PFSK-1 (cell line): ENCODE data around the gene TMED1.

Source experiments
- POLR2AphosphoS5 ChIP-seq: IDR thresholded peaks from 2 replicates; pipeline ENCODE4 v1.6.1; 2012; ENCODE audit warnings: low read depth, mild to moderate bottlenecking, control low read depth, low read length, moderate library complexity
- SIN3A ChIP-seq: IDR thresholded peaks from 2 replicates; pipeline ENCODE4 v1.6.1; 2012; ENCODE audit warnings: mild to moderate bottlenecking, low read length, moderate library complexity, borderline replicate concordance; ENCODE audit not compliant: insufficient read depth
- TAF1 ChIP-seq: IDR thresholded peaks from 2 replicates; pipeline ENCODE4 v1.6.1; 2012; ENCODE audit warnings: low read length, control low read depth, borderline replicate concordance; ENCODE audit not compliant: insufficient read depth
- TF ChIP-seq, protein P1 (sequence below), 2 experiments: IDR thresholded peaks; 2 replicates each; pipeline versions ENCODE4 v1.6.1 to v1.8.0; 2011 to 2012; ENCODE audit warnings: low read depth in 2 of 2, low read length in 2 of 2, control low read depth in 1 of 2, inconsistent platforms in 1 of 2, mild to moderate bottlenecking in 1 of 2, moderate library complexity in 1 of 2; ENCODE audit not compliant: insufficient read depth in 1 of 2

DNA sequence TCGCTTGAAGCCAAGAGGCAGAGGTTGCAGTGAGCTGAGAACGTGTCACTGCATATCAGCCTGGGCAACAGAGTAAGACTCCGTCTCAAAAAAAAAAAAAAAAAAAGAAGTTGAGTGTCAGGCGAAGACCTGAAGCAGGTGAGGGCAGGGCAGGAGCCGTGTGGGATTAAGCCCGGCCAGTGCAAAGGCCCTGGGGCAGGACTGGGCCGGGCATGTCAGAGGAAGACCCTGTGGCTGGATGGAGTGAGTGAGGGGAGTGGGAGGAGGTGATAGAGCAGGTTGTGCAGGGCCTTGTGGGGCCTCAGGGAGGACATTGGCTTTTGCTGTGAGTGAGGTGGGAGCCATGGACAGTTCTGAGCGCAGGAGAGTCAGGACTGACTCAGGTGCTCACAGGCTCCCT is 47.9 kb downstream of the TMED1 start:
- TF ChIP-seq POLR2AphosphoS5 (no peak), TAF1 (no peak), SIN3A (no peak)
- TF ChIP-seq, protein P1, sequence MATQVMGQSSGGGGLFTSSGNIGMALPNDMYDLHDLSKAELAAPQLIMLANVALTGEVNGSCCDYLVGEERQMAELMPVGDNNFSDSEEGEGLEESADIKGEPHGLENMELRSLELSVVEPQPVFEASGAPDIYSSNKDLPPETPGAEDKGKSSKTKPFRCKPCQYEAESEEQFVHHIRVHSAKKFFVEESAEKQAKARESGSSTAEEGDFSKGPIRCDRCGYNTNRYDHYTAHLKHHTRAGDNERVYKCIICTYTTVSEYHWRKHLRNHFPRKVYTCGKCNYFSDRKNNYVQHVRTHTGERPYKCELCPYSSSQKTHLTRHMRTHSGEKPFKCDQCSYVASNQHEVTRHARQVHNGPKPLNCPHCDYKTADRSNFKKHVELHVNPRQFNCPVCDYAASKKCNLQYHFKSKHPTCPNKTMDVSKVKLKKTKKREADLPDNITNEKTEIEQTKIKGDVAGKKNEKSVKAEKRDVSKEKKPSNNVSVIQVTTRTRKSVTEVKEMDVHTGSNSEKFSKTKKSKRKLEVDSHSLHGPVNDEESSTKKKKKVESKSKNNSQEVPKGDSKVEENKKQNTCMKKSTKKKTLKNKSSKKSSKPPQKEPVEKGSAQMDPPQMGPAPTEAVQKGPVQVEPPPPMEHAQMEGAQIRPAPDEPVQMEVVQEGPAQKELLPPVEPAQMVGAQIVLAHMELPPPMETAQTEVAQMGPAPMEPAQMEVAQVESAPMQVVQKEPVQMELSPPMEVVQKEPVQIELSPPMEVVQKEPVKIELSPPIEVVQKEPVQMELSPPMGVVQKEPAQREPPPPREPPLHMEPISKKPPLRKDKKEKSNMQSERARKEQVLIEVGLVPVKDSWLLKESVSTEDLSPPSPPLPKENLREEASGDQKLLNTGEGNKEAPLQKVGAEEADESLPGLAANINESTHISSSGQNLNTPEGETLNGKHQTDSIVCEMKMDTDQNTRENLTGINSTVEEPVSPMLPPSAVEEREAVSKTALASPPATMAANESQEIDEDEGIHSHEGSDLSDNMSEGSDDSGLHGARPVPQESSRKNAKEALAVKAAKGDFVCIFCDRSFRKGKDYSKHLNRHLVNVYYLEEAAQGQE (IDR thresholded peaks at IDR 0.05; ENCODE audit: insufficient read depth in 1 of 2, low read depth in 2 of 2, low read length in 2 of 2): no peak
